Measurements from ENCODE around the gene FRAS1. TPM values are rescaled to one million over a fixed set of nuclear protein-coding genes. Genes with fewer than 3 reads are reported as not detected.

Gene FRAS1
- total RNA-seq, 1 experiment from 2014 or later: 0.23 TPM

GRCh38 chr4:78581618-78582017, 524.5 kb downstream of the FRAS1 start:
- in situ Hi-C loops (cut with HindIII; ENCODE audit: low pct_unique_long_range_greater_than_20kb, low sequenced_read_pairs) (no loop called here), intact Hi-C loops (cut with micrococcal nuclease; ENCODE audit: unreplicated experiment) (no loop called here)
- no peaks in the 10 kb centered on the region for H3K4me1 ChIP-seq (ENCODE audit: control insufficient read depth, insufficient read depth, low read length)
- no TSS peak for BruUV-seq (replicated peaks)
- DNase-seq (ENCODE audit: low read depth, low spot score) (no peak), ATAC-seq (no peak)
- ChIA-PET POLR2A (no interaction called here), CTCF (no interaction called here)
- H3K4me3 ChIP-seq (ENCODE audit: low read depth in 2 of 2, low read length in 2 of 2): no peak overlapping the region
- H3K9me3 ChIP-seq (ENCODE audit: control insufficient read depth, insufficient read depth, low read depth, low read length): no peaks in the 10 kb centered on the region
- H3K36me3 ChIP-seq (ENCODE audit: control insufficient read depth, insufficient read depth, low read length): no peaks in the 10 kb centered on the region
- no peak for TF ChIP-seq SIN3A (IDR thresholded peaks at IDR 0.05; ENCODE audit: borderline replicate concordance, insufficient read depth, low read depth, low read length)
- no peak for TF ChIP-seq CTCF (IDR thresholded peaks at IDR 0.05)
- TF ChIP-seq REST (IDR thresholded peaks at IDR 0.05; ENCODE audit: insufficient read depth in 1 of 2, low read depth in 2 of 2, low read length in 1 of 2): no peak
- no peak for TF ChIP-seq TCF7L2 (IDR thresholded peaks at IDR 0.05; ENCODE audit: low read depth, low read length)
- TF ChIP-seq POLR2AphosphoS5 (IDR thresholded peaks at IDR 0.05; ENCODE audit: low read depth, low read length): no peak
- no peak overlapping the region for H3K27ac ChIP-seq (ENCODE audit: low read length)
- no peaks in the 10 kb centered on the region for H3K27me3 ChIP-seq (ENCODE audit: control insufficient read depth, insufficient read depth, low read length)

GRCh38 chr4:78584863-78585547, 527.9 kb downstream of the FRAS1 start:
- Histone ChIP-seq H3K4me3 (ENCODE audit: low read depth in 2 of 2, low read length in 2 of 2) (no peak overlapping the region), H3K4me1 (ENCODE audit: control insufficient read depth, insufficient read depth, low read length) (no peaks in the 10 kb centered on the region), H3K36me3 (ENCODE audit: control insufficient read depth, insufficient read depth, low read length) (no peaks in the 10 kb centered on the region), H3K27me3 (ENCODE audit: control insufficient read depth, insufficient read depth, low read length) (no peaks in the 10 kb centered on the region), H3K27ac (ENCODE audit: low read length) (no peak overlapping the region), H3K9me3 (ENCODE audit: control insufficient read depth, insufficient read depth, low read depth, low read length) (no peaks in the 10 kb centered on the region)
- BruUV-seq (replicated peaks): no TSS peak
- no peak for TF ChIP-seq TCF7L2 (IDR thresholded peaks at IDR 0.05; ENCODE audit: low read depth, low read length)
- no peak for TF ChIP-seq POLR2AphosphoS5 (IDR thresholded peaks at IDR 0.05; ENCODE audit: low read depth, low read length)
- no peak for TF ChIP-seq REST (IDR thresholded peaks at IDR 0.05; ENCODE audit: insufficient read depth in 1 of 2, low read depth in 2 of 2, low read length in 1 of 2)
- no peak for TF ChIP-seq SIN3A (IDR thresholded peaks at IDR 0.05; ENCODE audit: borderline replicate concordance, insufficient read depth, low read depth, low read length)
- no peak for TF ChIP-seq CTCF (IDR thresholded peaks at IDR 0.05)
- in situ Hi-C loops (cut with HindIII; ENCODE audit: low pct_unique_long_range_greater_than_20kb, low sequenced_read_pairs): no loop called here
- intact Hi-C loops (cut with micrococcal nuclease; ENCODE audit: unreplicated experiment): no loop called here
- CTCF ChIA-PET: no interaction called here
- DNase-seq (ENCODE audit: low read depth, low spot score) (no peak), ATAC-seq (no peak)
- POLR2A ChIA-PET: no interaction called here

Measured in Panc1 (cell line).